NCI-H1417 treated with DMSO at 0.1 percent for 48 hours (cell line): Measurements from ENCODE around the gene PRSS38.

Source experiments
- DNase-seq: peaks from one replicate; lab custom pipeline; 2025; lab: John Stamatoyannopoulos, UW

The PRSS38 gene

DNA sequence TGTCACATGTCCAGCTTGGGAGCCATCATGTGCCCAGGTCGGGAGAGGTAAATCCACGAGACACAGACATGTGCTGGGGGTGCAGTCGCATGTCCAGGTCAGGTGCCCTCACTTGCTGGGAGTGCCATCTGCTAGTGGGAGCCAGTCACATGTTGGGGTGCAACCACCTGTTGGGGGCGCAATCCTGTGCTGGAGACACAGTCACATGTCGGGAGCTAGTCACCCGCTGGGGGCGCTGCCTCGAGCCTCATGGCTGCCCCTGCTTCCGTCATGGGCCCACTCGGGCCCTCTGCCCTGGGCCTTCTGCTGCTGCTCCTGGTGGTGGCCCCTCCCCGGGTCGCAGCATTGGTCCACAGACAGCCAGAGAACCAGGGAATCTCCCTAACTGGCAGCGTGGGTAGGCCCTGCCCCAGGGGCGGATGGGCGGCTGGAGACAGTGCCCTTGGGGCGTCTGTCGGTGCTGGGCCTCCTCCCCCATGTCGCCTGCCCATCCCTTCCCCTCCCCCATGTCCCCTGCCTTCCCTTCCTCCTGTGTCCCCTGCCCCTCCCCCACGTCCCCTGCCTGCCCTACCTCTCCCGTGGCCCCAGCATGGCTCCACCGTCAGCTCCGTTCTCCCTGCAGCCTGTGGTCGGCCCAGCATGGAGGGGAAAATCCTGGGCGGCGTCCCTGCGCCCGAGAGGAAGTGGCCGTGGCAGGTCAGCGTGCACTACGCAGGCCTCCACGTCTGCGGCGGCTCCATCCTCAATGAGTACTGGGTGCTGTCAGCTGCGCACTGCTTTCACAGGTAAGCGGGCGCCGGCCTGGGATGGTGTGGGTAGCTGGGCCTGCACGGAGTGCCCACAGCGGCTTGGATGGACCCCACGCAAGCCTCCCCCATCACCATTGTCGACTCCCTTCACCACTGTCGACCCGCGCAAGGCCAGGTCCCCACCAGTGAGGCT, at the start of gene PRSS38:
PRSS38 (plus strand) TSS at position 208 of the 942 bp plus-strand sequence; CDS start at position 250, 42 bp downstream.
- no peak for DNase-seq

GRCh38 chr1:227766015-227766634, 49.4 kb upstream of the PRSS38 start:
- peak; percentile 85 for DNase-seq

GRCh38 chr1:227766653-227767277, 48.7 kb upstream of the PRSS38 start:
- DNase-seq, result no peak

GRCh38 chr1:227767401-227768124, 47.9 kb upstream of the PRSS38 start:
- no peak for DNase-seq

DNA sequence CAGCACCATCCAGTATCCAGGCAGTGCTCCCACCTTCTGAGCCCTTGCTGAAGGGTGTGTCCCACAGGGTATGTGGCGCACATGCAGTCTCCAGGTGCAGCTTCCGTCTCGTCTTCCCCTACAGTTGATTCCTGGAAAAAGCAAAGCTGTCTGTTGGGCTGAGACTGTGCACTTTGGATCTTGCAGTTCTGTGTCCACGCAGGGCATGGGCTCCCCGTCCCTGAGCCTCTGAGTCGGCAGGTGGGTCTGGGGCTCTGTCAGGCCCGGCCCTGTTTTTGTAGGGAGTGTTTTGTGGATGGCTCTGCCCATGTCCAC, 47.4 kb upstream of the PRSS38 start:
- DNase-seq, result no peak

- DNase-seq, result no peak
Observed at GRCh38 chr1:227768640-227769039, 46.8 kb upstream of the PRSS38 start.

DNA sequence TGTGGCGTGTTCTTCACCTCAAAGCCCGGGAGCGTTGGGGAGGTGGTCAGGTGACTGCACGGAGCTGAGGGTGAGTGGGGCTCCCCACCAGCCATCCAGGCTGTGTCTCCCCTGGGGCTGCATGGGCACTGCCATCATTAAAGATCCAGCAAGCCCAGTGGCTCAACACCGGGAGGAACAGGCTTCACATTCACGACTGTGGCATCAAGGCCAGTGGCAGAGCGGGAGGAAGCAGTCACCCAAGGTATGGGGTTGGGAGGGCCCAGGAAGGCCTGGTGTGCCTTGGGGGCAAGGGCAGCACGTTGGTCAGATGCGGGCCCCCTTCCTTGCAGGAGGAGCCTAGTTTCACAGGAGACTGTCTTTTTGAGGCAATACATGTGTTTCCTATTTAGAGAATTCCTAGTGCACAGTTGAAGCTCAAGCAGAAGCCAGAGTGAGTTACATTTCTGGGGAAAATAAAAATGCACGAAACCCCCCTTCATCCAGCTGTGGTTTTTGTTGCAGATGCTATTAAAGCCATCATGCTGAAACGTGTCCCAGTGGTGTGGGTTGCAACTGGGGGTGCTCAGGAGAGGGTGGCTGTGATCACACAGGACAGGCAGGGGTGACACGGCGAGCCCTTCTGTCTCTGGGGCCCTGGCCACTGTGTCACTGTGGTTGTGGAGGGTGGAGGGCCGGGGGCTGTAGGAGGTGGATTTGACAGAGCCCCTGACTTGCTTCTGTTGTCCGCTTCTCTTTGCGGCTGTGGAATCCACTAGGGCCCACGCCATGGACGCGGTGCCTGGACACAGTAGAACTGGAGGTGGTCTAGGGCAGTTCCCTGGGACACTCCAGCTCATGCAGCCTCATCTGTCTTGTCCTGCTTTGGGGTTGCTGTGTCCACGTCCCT, 46.2 kb upstream of the PRSS38 start:
- no peak for DNase-seq

DNA sequence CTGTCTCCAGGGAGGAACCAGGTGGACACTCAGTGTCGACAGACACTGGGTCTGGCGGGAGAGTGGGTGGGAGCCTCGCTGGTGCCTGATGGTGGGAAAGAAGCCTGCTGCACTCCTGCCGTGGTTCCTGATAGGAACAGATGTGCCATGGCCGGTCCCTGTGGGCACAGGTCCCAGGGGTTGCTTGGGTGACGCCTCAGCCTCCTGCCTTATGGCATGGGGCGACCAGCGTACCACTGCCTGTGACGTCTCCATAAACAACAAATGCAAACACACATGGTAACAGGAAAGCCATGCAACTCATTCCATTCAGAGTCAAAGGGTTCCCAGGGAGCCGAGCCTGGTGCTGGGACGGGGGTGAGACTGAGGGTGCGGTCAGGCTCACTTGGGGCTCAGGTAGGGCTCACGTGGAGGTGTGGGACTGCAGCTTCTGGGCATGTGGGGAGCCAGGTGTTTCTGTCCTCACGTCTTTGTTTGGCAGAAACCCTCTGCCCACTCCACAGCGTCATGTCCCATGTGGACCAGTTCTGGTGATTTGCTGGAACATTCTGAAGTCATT, 45.5 kb upstream of the PRSS38 start:
- no peak for DNase-seq

GRCh38 chr1:227770812-227771211, 44.7 kb upstream of the PRSS38 start:
- DNase-seq, result no peak

- no peak for DNase-seq
Observed at GRCh38 chr1:227771326-227771725, 44.1 kb upstream of the PRSS38 start.

- no peak for DNase-seq
Observed at GRCh38 chr1:227771771-227772170, 43.7 kb upstream of the PRSS38 start.

DNA sequence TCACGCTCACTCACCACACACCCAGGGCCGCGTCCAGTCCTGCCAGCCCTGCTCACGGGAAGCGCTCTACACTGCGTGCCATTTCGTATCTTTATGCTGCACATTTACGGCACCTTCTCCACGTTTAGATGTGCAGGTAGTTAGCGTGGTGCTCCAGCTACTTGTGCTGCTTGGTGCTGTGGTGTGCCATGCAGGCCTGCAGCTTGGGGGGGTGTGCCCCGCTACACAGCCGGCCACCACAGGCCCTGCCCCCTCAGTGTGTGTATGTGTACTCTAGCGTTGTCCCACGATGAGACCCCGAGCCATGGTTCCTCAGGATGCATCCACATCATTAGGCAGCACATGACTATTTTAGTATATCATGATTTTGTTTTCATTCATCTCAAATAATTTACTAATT, 41.9 kb upstream of the PRSS38 start:
- no peak for DNase-seq

GRCh38 chr1:227774051-227774731, 41.3 kb upstream of the PRSS38 start:
- no peak for DNase-seq

DNA sequence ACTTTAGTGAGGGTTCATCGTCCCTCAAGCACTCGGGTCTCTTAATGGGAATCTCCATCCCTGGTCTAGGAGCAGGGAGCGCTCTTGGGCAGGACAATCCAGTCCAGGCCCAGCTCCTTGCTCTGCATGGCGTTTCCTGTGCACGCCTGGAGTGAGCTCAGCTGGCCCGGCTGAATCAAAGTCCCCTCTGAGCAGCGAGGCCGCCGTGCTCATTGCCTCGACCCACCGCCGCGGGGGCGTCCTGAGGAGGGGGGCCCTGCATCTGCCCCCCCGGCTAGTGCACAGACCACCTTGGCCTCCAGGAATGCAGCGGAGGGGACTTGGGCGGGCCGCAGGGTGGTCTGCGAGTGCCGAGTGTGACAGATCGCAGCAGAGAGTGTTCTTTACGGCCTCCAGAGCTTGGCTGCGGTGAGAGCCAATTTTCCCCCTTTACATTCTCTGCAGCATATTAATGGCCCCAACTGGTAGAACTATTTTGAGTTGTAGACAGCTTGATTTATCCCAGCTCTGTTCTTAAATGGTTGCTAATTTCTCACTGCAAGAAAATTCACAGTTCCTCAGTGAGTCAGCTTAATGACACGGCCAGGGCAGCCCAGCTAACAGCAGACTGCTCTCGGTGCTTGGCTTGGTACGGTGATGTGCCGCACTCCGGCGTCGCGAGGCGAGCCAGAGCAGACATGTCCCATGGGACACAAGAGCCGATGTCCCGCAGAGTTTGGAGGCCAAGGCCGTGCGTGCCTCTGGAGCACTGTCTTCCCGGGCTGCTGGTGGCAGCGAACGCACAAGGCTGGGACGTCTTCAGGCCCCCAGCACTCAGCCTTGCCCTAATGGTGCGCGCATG, 40.4 kb upstream of the PRSS38 start:
- no peak for DNase-seq

DNA sequence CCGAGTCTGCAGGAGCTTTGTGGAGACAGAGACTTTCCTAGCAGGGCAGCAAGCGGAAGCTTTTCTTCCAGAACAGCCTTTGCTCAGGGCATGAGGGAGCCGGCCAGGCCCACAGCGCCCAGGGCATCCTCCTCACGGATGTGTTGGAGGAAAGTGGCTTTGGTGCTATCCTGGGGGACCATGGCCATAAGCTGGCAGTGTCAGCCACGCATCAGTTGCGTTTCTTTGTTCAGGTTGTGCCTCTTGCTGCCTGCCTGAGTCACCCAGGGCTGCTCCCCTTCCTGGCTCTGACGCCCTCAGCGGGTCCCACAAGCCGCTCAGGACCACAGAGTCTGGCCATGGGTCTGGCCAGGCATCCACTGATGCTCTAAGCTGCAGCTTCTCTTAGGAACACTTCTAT, 39.6 kb upstream of the PRSS38 start:
- no peak for DNase-seq

DNA sequence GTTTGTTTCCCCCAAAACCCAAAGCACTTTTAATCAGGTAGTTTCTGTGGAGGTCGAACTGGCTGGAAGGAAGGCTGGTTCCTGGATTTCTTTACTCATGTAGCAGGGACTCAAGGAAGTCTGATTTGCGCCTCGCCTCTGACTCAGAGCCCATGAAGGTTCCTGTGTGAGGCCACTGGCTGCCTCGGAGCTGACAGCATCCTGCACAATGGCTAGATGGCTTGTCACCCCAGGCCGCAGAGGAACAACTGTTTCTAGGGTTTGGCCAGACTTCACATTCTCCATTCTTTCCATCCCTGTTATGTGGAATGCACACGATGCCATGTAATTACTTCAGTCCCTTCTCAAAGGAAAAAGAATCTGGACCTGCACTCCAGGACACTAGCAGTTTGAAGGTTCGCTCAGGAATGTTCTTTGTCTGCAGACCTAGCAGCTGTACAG, 39.1 kb upstream of the PRSS38 start:
- no peak for DNase-seq

- no peak for DNase-seq
Observed at GRCh38 chr1:227777156-227777555, 38.3 kb upstream of the PRSS38 start.

GRCh38 chr1:227777646-227778045, 37.8 kb upstream of the PRSS38 start:
- no peak for DNase-seq

GRCh38 chr1:227778401-227778947, 37.0 kb upstream of the PRSS38 start:
- no peak for DNase-seq
